ENCODE results near the gene PMPCA. TPM values are rescaled to one million over a fixed set of nuclear protein-coding genes. Genes with fewer than 3 reads are reported as not detected.

Gene PMPCA
- total and polyA plus RNA-seq, 2 of the 13 experiments (the other 11 are each of a cell fraction or from before 2014, with no cell fraction given): 70.2 to 88.4 TPM

GRCh38 chr9:136410500-136411287, at the start of gene PMPCA, which contains the start of gene ENTR1 (continued):
- TF ChIP-seq CREB3 (CRISPR knock-in tag; IDR thresholded peaks at IDR 0.05) (no peak), IRF2 (CRISPR knock-in tag; IDR thresholded peaks at IDR 0.05) (peak; percentile 81), ZBTB38 (CRISPR knock-in tag; IDR thresholded peaks at IDR 0.05) (peak; percentile 48), ZNF772 (CRISPR knock-in tag; IDR thresholded peaks at IDR 0.05) (peak; percentile 18; the same call in 1 of the 2 replicates), NFE2L2 (IDR thresholded peaks at IDR 0.05; ENCODE audit: low read length) (no peak), HOXA9 (CRISPR knock-in tag; IDR thresholded peaks at IDR 0.05; ENCODE audit: borderline replicate concordance) (peak; percentile 74; the same call in 1 of the 2 replicates), ZNF773 (CRISPR knock-in tag; IDR thresholded peaks at IDR 0.05; ENCODE audit: borderline replicate concordance) (no peak), DDIT3 (CRISPR knock-in tag; IDR thresholded peaks at IDR 0.05) (no peak), GPN1 (CRISPR knock-in tag; IDR thresholded peaks at IDR 0.05; ENCODE audit: borderline replicate concordance) (no peak; the same call in 1 of the 2 replicates), BRD4 (CRISPR knock-in tag; IDR thresholded peaks at IDR 0.05) (peak; percentile 80; the same call in 1 of the 2 replicates), RERE (CRISPR knock-in tag; IDR thresholded peaks at IDR 0.05; ENCODE audit: low read depth) (0 out of 2 replicates have a peak, but pooled peaks have one; percentile 31), TIGD3 (CRISPR knock-in tag; IDR thresholded peaks at IDR 0.05; ENCODE audit: borderline replicate concordance) (no peak), ZNF740 (CRISPR knock-in tag; IDR thresholded peaks at IDR 0.05) (peak; percentile 35; the same call in 1 of the 2 replicates), ZBTB42 (CRISPR knock-in tag; IDR thresholded peaks at IDR 0.05) (peak; percentile 55; the same call in 1 of the 2 replicates), YEATS2 (CRISPR knock-in tag; IDR thresholded peaks at IDR 0.05; ENCODE audit: borderline replicate concordance) (peak; percentile 79), RNF2 (conservative IDR thresholded peaks at IDR 0.05; ENCODE audit: low read depth) (no peak), MED13 (CRISPR knock-in tag; IDR thresholded peaks at IDR 0.05) (no peak), TCF12 (IDR thresholded peaks at IDR 0.05) (no peak), TCF12 (CRISPR knock-in tag; IDR thresholded peaks at IDR 0.05) (0 out of 2 replicates have a peak, but pooled peaks have one; percentile 67), ZNF883 (CRISPR knock-in tag; IDR thresholded peaks at IDR 0.05; ENCODE audit: not compliant biosample characterization) (peak; percentile 39), ZNF468 (CRISPR knock-in tag; IDR thresholded peaks at IDR 0.05) (no peak), HHEX (CRISPR knock-in tag; IDR thresholded peaks at IDR 0.05) (no peak), ZNF879 (CRISPR knock-in tag; IDR thresholded peaks at IDR 0.05) (no peak)

All from HepG2 (cell line).